ENCODE measurements around the gene LPCAT3.

Gene LPCAT3

GRCh38 chr12:7031306-7031705, 13.0 kb upstream of the LPCAT3 start:
- Histone ChIP-seq H3K4me1 (ENCODE audit: insufficient read depth, low read length, poor library complexity, severe bottlenecking) (no peaks in the 10 kb centered on the region), H3K27me3 (ENCODE audit: insufficient read depth, low read length, poor library complexity, severe bottlenecking) (no peaks in the 10 kb centered on the region), H3K36me3 (ENCODE audit: insufficient read depth, low read length) (no peaks in the 10 kb centered on the region), H3K9me2 (replicated peaks; ENCODE audit: low read depth, low read length) (no peaks in the 10 kb centered on the region), H3F3A (ENCODE audit: low read depth) (no peaks in the 10 kb centered on the region), H3K4me2 (ENCODE audit: low read depth, low read length, poor library complexity, severe bottlenecking) (no peak overlapping the region), H2AFZ (ENCODE audit: low read length) (no peak overlapping the region), H3K79me2 (ENCODE audit: insufficient read depth, low read length) (no peaks in the 10 kb centered on the region), H3K9me3 (ENCODE audit: insufficient read depth, low read depth, low read length) (no peaks in the 10 kb centered on the region), H4K20me1 (ENCODE audit: insufficient read depth, low read length, poor library complexity, severe bottlenecking) (no peaks in the 10 kb centered on the region), H3K4me3 (ENCODE audit: low read length, poor library complexity, severe bottlenecking) (no peak overlapping the region), H3K9ac (ENCODE audit: low read depth, low read length, poor library complexity, severe bottlenecking) (no peak overlapping the region)
- TF ChIP-seq CTCF (conservative IDR thresholded peaks at IDR 0.05; ENCODE audit: low read length), result no peak
- no peak for TF ChIP-seq EZH2phosphoT487 (IDR thresholded peaks at IDR 0.05; ENCODE audit: borderline replicate concordance)

GRCh38 chr12:7026854-7027253, 8.6 kb upstream of the LPCAT3 start:
- Histone ChIP-seq H3K9me3 (ENCODE audit: insufficient read depth, low read depth, low read length) (no peaks in the 10 kb centered on the region), H4K20me1 (ENCODE audit: insufficient read depth, low read length, poor library complexity, severe bottlenecking) (no peaks in the 10 kb centered on the region), H3K9me2 (replicated peaks; ENCODE audit: low read depth, low read length) (no peaks in the 10 kb centered on the region), H3K9ac (ENCODE audit: low read depth, low read length, poor library complexity, severe bottlenecking) (no peak overlapping the region), H3K79me2 (ENCODE audit: insufficient read depth, low read length) (no peaks in the 10 kb centered on the region), H3F3A (ENCODE audit: low read depth) (no peaks in the 10 kb centered on the region), H3K4me1 (ENCODE audit: insufficient read depth, low read length, poor library complexity, severe bottlenecking) (no peaks in the 10 kb centered on the region), H3K4me3 (ENCODE audit: low read length, poor library complexity, severe bottlenecking) (no peak overlapping the region), H2AFZ (ENCODE audit: low read length) (no peak overlapping the region), H3K27me3 (ENCODE audit: insufficient read depth, low read length, poor library complexity, severe bottlenecking) (no peaks in the 10 kb centered on the region), H3K4me2 (ENCODE audit: low read depth, low read length, poor library complexity, severe bottlenecking) (no peak overlapping the region), H3K36me3 (ENCODE audit: insufficient read depth, low read length) (no peaks in the 10 kb centered on the region)
- no peak for TF ChIP-seq EZH2phosphoT487 (IDR thresholded peaks at IDR 0.05; ENCODE audit: borderline replicate concordance)
- no peak for TF ChIP-seq CTCF (conservative IDR thresholded peaks at IDR 0.05; ENCODE audit: low read length)

GRCh38 chr12:7023114-7023513, 4.8 kb upstream of the LPCAT3 start:
- TF ChIP-seq CTCF (conservative IDR thresholded peaks at IDR 0.05; ENCODE audit: low read length) (no peak), EZH2phosphoT487 (IDR thresholded peaks at IDR 0.05; ENCODE audit: borderline replicate concordance) (no peak)
- H4K20me1 ChIP-seq (ENCODE audit: insufficient read depth, low read length, poor library complexity, severe bottlenecking), result no peaks in the 10 kb centered on the region
- H3K36me3 ChIP-seq (ENCODE audit: insufficient read depth, low read length), result no peaks in the 10 kb centered on the region
- no peak overlapping the region for H3K4me2 ChIP-seq (ENCODE audit: low read depth, low read length, poor library complexity, severe bottlenecking)
- no peaks in the 10 kb centered on the region for H3F3A ChIP-seq (ENCODE audit: low read depth)
- H3K4me1 ChIP-seq (ENCODE audit: insufficient read depth, low read length, poor library complexity, severe bottlenecking), result peaks cover 4% of the 10 kb centered on the region
- H3K9ac ChIP-seq (ENCODE audit: low read depth, low read length, poor library complexity, severe bottlenecking), result no peak overlapping the region
- H2AFZ ChIP-seq (ENCODE audit: low read length), result no peak overlapping the region
- H3K9me3 ChIP-seq (ENCODE audit: insufficient read depth, low read depth, low read length), result no peaks in the 10 kb centered on the region
- no peak overlapping the region for H3K4me3 ChIP-seq (ENCODE audit: low read length, poor library complexity, severe bottlenecking)
- no peaks in the 10 kb centered on the region for H3K9me2 ChIP-seq (replicated peaks; ENCODE audit: low read depth, low read length)
- no peaks in the 10 kb centered on the region for H3K27me3 ChIP-seq (ENCODE audit: insufficient read depth, low read length, poor library complexity, severe bottlenecking)
- H3K79me2 ChIP-seq (ENCODE audit: insufficient read depth, low read length), result peaks cover under 1% of the 10 kb centered on the region
